ENCODE measurements around the gene TNS3.

GRCh38 chr7:47516386-47516785 lies 65.5 kb downstream of the TNS3 start:
- TF ChIP-seq POLR2A (IDR thresholded peaks at IDR 0.05; ENCODE audit: low read length) (no peak), GATA1 (IDR thresholded peaks at IDR 0.05; ENCODE audit: low read depth, low read length) (no peak)
